ENCODE measurements around the gene GALNT2. TPM values are rescaled to one million over a fixed set of nuclear protein-coding genes. Genes with fewer than 3 reads are reported as not detected.

Gene GALNT2
- total and polyA plus RNA-seq, 2 of the 13 experiments (the other 11 are each of a cell fraction or from before 2014, with no cell fraction given): 39.3 to 39.6 TPM

DNA sequence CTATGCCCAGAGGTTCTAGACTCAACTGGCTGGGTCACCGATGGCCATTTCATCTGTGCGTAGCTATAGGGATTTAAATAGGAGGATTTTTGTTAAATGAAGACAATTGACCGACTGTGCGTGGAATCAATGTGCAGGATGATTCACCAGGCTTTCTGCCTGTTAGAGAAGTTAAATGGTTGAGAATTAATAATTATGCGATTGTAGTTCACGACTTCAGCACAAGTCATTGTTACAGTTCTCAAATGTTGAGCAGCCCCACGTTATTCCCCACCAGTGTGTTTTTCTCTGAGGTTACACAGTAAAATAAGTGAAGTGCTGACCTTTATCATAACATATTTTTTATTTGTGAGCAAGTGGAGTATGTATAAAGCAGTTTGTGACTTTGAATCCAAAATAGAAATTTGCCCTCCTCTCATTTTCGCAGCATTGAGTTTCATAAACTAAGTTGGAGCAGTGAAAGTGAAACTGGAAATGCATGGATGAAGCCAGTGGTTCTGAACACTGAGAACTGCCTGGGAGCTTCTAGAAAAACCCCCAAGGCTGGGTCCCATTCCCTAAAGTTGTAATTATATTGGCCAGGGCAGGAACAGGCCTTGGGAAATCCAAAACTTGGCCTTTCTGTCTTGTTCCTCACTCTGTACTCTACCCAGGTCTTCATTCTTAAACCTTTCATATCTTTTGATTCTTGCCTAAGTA lies 102.6 kb downstream of the GALNT2 start (continued):
- no peak for TF ChIP-seq ZNF609 (CRISPR knock-in tag; IDR thresholded peaks at IDR 0.05; ENCODE audit: borderline replicate concordance)
- TF ChIP-seq, protein P1, sequence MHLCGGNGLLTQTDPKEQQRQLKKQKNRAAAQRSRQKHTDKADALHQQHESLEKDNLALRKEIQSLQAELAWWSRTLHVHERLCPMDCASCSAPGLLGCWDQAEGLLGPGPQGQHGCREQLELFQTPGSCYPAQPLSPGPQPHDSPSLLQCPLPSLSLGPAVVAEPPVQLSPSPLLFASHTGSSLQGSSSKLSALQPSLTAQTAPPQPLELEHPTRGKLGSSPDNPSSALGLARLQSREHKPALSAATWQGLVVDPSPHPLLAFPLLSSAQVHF (CRISPR knock-in tag; IDR thresholded peaks at IDR 0.05): no peak
- TF ChIP-seq NBN (conservative IDR thresholded peaks at IDR 0.05): no peak

- no peaks in the 10 kb centered on the region for H3K27me3 ChIP-seq (ENCODE audit: control insufficient read depth in 1 of 2, insufficient read depth in 2 of 2, low read length in 2 of 2)
- POLR2A ChIA-PET: no interaction called here
- H3K36me3 ChIP-seq (replicated peaks in 1 of 2; ENCODE audit: control insufficient read depth in 1 of 2, insufficient read depth in 2 of 2, low read length in 2 of 2): no peaks in the 10 kb centered on the region
- BruUV-seq (replicated peaks): no TSS peak
- H3K9me3 ChIP-seq (ENCODE audit: low read length): peaks cover 9% of the 10 kb centered on the region
- CTCF ChIA-PET (ENCODE audit: low intra/inter-chr PET ratio, low total read pairs): no interaction called here
- H3K79me2 ChIP-seq (ENCODE audit: insufficient read depth, low read length): peaks cover 9% of the 10 kb centered on the region
- H3K4me1 ChIP-seq (ENCODE audit: insufficient read depth, low read length): no peaks in the 10 kb centered on the region
- no peak for DNase-seq (ENCODE audit: low spot score)
- no peak overlapping the region for H3K4me2 ChIP-seq (ENCODE audit: low read depth, low read length)
- no peak for FAIRE-seq
- H3K9ac ChIP-seq (ENCODE audit: insufficient read depth, low read depth, low read length): no peak overlapping the region
- H2AFZ ChIP-seq (ENCODE audit: low read length): no peak overlapping the region
- intact Hi-C loops (cut with micrococcal nuclease; ENCODE audit: unreplicated experiment) (no loop called here), in situ Hi-C loops (cut with HindIII; ENCODE audit: extremely low pct_ligation_motif_present, low pct_unique_long_range_greater_than_20kb) (no loop called here)
- ATAC-seq: no peak
- no peak overlapping the region for H3K4me3 ChIP-seq (replicated peaks in 1 of 3; ENCODE audit: insufficient read depth in 1 of 3, low read depth in 2 of 3, low read length in 3 of 3)
- no peaks in the 10 kb centered on the region; the same call in 1 of the 2 replicates for H4K20me1 ChIP-seq (ENCODE audit: insufficient read depth, low read length)
- no peak overlapping the region for H3K27ac ChIP-seq (ENCODE audit: extremely low read length, insufficient read depth, low read length)
- WGBS (ENCODE audit: low lambda C conversion rate): 96% methylated on average over 1 of the region's 1 CpG
- TF ChIP-seq KLF9 (CRISPR knock-in tag; IDR thresholded peaks at IDR 0.05; ENCODE audit: low read depth) (no peak), ZNF33B (CRISPR knock-in tag; IDR thresholded peaks at IDR 0.05) (no peak), ARID2 (CRISPR knock-in tag; IDR thresholded peaks at IDR 0.05; ENCODE audit: borderline replicate concordance) (no peak), ZNF556 (CRISPR knock-in tag; IDR thresholded peaks at IDR 0.05; ENCODE audit: borderline replicate concordance) (no peak), ETV5 (CRISPR knock-in tag; IDR thresholded peaks at IDR 0.05; ENCODE audit: borderline replicate concordance) (no peak), ATF3 (CRISPR knock-in tag; IDR thresholded peaks at IDR 0.05) (no peak), CBX5 (CRISPR knock-in tag; IDR thresholded peaks at IDR 0.05; ENCODE audit: borderline replicate concordance) (no peak), POLR2AphosphoS5 (IDR thresholded peaks at IDR 0.05; ENCODE audit: low read depth, low read length) (no peak), SALL1 (CRISPR knock-in tag; IDR thresholded peaks at IDR 0.05) (no peak)
- TF ChIP-seq, protein P2, sequence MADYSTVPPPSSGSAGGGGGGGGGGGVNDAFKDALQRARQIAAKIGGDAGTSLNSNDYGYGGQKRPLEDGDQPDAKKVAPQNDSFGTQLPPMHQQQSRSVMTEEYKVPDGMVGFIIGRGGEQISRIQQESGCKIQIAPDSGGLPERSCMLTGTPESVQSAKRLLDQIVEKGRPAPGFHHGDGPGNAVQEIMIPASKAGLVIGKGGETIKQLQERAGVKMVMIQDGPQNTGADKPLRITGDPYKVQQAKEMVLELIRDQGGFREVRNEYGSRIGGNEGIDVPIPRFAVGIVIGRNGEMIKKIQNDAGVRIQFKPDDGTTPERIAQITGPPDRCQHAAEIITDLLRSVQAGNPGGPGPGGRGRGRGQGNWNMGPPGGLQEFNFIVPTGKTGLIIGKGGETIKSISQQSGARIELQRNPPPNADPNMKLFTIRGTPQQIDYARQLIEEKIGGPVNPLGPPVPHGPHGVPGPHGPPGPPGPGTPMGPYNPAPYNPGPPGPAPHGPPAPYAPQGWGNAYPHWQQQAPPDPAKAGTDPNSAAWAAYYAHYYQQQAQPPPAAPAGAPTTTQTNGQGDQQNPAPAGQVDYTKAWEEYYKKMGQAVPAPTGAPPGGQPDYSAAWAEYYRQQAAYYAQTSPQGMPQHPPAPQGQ (CRISPR knock-in tag; IDR thresholded peaks at IDR 0.05; ENCODE audit: borderline replicate concordance): no peak
- TF ChIP-seq, protein P3, sequence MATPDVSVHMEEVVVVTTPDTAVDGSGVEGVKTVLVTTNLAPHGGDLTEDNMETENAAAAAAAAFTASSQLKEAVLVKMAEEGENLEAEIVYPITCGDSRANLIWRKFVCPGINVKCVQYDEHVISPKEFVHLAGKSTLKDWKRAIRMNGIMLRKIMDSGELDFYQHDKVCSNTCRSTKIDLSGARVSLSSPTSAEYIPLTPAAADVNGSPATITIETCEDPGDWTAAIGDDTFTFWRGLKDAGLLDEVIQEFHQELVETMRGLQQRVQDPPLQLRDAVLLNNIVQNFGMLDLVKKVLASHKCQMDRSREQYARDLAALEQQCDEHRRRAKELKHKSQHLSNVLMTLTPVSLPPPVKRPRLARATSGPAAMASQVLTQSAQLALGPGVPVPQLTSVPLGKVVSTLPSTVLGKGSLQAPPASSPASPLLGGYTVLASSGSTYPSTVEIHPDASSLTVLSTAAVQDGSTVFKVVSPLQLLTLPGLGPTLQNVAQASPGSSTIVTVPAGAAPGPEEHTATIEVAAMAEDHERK (CRISPR knock-in tag; IDR thresholded peaks at IDR 0.05; ENCODE audit: low read depth): no peak
Measured at GRCh38 chr1:230170153-230170547, 103.1 kb downstream of the GALNT2 start.

Measured in HepG2 (cell line).